GM23338 (cell line): Measurements from ENCODE around the gene VHLL.

Experiments
- CREB1 ChIP-seq: fragments of 250-450 bp; sonication (Bioruptor Pico); IDR thresholded peaks from 2 replicates; pipeline ENCODE4 v1.5.0; 2020; ENCODE audit warnings: low read depth, mild to moderate bottlenecking, moderate library complexity
- CTCF ChIP-seq, 2 experiments: fragments of 200-600 bp in 1 of 2; sonication (generic) in 1 of 2; conservative IDR thresholded peaks; 2 replicates each; pipeline versions ENCODE4 v1.5.1 to v1.6.1; 2016 to 2017; ENCODE audit warnings: antibody characterized with exemption in 2 of 2, low read depth in 2 of 2, mild to moderate bottlenecking in 2 of 2, moderate library complexity in 1 of 2
- EZH2 ChIP-seq: fragments of 200-600 bp; sonication (generic); IDR thresholded peaks from one replicate; pipeline ENCODE4 v1.8.0; 2017; ENCODE audit warnings: antibody characterized with exemption, mild to moderate bottlenecking, low read depth; ENCODE audit not compliant: unreplicated experiment
- EZH2phosphoT487 ChIP-seq: fragments of 200-600 bp; sonication (generic); IDR thresholded peaks from one replicate; pipeline ENCODE4 v1.8.1; 2018; ENCODE audit warnings: antibody characterized with exemption; ENCODE audit not compliant: unreplicated experiment
- JUNB ChIP-seq: IDR thresholded peaks from one replicate; pipeline ENCODE4 v1.6.1; 2016; ENCODE audit warnings: antibody characterized with exemption; ENCODE audit not compliant: unreplicated experiment
- POLR2AphosphoS5 ChIP-seq: IDR thresholded peaks from 2 replicates; pipeline ENCODE4 v1.6.1; 2016; ENCODE audit warnings: antibody characterized with exemption, low read depth
- ZNF114 ChIP-seq: fragments of 250-450 bp; sonication (Bioruptor Pico); IDR thresholded peaks from 2 replicates; pipeline ENCODE4 v1.5.0; 2020; ENCODE audit warnings: mild to moderate bottlenecking, moderate library complexity
- ZNF331 ChIP-seq: fragments of 250-450 bp; sonication (Bioruptor Pico); IDR thresholded peaks from 2 replicates; pipeline ENCODE4 v1.5.0; 2020; ENCODE audit warnings: low read depth, mild to moderate bottlenecking, moderate library complexity
- TF ChIP-seq, protein P1 (sequence below): IDR thresholded peaks from one replicate; pipeline ENCODE4 v1.6.1; 2018; ENCODE audit warnings: antibody characterized with exemption; ENCODE audit not compliant: unreplicated experiment
- TF ChIP-seq, protein P2 (sequence below): IDR thresholded peaks from 2 replicates; pipeline ENCODE4 v1.6.1; 2016; ENCODE audit warnings: antibody characterized with exemption

DNA sequence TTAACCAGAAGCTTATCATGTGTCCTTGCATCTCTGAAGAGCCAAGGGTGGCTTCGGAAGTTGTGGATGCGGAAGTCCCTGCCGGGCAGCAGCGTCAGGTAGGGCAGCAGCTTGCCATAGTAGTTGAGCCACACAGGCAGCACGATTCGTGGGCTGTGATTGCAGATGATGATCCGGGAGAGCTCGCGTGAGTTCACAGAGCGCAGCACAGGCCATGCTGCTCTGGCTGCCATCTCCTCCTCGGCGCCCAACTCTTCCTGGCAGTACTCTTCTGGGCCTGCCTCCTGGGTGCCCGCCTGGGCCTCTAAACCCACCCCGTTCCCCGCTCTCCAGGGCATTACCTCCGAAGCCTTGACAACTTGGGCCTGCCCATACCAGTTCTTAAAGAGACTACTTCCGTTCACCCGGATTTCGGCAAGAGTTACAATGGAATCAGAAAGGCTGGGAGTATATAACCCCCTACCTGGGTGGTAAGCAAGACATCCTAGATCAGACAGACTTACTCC, at the start of gene VHLL:
- no peak for TF ChIP-seq CTCF (conservative IDR thresholded peaks at IDR 0.05; ENCODE audit: low read depth in 2 of 2)
- no peak for TF ChIP-seq CREB1 (CRISPR knock-in tag)
- TF ChIP-seq ZNF114 (CRISPR knock-in tag), result no peak
- TF ChIP-seq POLR2AphosphoS5, result no peak
- no peak for TF ChIP-seq EZH2
- TF ChIP-seq, protein P1, sequence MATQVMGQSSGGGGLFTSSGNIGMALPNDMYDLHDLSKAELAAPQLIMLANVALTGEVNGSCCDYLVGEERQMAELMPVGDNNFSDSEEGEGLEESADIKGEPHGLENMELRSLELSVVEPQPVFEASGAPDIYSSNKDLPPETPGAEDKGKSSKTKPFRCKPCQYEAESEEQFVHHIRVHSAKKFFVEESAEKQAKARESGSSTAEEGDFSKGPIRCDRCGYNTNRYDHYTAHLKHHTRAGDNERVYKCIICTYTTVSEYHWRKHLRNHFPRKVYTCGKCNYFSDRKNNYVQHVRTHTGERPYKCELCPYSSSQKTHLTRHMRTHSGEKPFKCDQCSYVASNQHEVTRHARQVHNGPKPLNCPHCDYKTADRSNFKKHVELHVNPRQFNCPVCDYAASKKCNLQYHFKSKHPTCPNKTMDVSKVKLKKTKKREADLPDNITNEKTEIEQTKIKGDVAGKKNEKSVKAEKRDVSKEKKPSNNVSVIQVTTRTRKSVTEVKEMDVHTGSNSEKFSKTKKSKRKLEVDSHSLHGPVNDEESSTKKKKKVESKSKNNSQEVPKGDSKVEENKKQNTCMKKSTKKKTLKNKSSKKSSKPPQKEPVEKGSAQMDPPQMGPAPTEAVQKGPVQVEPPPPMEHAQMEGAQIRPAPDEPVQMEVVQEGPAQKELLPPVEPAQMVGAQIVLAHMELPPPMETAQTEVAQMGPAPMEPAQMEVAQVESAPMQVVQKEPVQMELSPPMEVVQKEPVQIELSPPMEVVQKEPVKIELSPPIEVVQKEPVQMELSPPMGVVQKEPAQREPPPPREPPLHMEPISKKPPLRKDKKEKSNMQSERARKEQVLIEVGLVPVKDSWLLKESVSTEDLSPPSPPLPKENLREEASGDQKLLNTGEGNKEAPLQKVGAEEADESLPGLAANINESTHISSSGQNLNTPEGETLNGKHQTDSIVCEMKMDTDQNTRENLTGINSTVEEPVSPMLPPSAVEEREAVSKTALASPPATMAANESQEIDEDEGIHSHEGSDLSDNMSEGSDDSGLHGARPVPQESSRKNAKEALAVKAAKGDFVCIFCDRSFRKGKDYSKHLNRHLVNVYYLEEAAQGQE, result no peak
- TF ChIP-seq JUNB, result no peak
- TF ChIP-seq EZH2phosphoT487, result no peak
- TF ChIP-seq, protein P2, sequence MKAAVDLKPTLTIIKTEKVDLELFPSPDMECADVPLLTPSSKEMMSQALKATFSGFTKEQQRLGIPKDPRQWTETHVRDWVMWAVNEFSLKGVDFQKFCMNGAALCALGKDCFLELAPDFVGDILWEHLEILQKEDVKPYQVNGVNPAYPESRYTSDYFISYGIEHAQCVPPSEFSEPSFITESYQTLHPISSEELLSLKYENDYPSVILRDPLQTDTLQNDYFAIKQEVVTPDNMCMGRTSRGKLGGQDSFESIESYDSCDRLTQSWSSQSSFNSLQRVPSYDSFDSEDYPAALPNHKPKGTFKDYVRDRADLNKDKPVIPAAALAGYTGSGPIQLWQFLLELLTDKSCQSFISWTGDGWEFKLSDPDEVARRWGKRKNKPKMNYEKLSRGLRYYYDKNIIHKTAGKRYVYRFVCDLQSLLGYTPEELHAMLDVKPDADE, result no peak
- TF ChIP-seq ZNF331, result no peak
